CD14-positive monocyte (primary cell): ENCODE data around the gene ABHD4. TPM values are rescaled to one million over a fixed set of nuclear protein-coding genes. Genes with fewer than 3 reads are reported as not detected.
A peak's percentile ranks its signal among the peaks of the same experiment; 100 is the strongest.

Source experiments
- DNase-seq, 3 donors: peaks; one replicate each; pipeline ENCODE4 v3.0.0-alpha.2; 2011 to 2022
- H2AFZ ChIP-seq: 2 replicates; pipeline ENCODE4 v1.6.0; 2012; ENCODE audit warnings: mild to moderate bottlenecking, low read depth, low read length, inconsistent platforms; ENCODE audit not compliant: insufficient read depth, poor library complexity, severe bottlenecking
- H3K27ac ChIP-seq, 2 donors: 1 replicate in 1 of 2; 2 replicates in 1 of 2; pipeline ENCODE4 v1.5.1; 2012 to 2013; ENCODE audit warnings: low read length in 2 of 2, control low read depth in 1 of 2, inconsistent platforms in 1 of 2, low read depth in 1 of 2, mild to moderate bottlenecking in 1 of 2
- H3K27me3 ChIP-seq, 2 donors: one replicate each; pipeline versions ENCODE4 v1.6.0 to v1.6.1; 2011 to 2013; ENCODE audit warnings: low read length in 2 of 2; ENCODE audit not compliant: control insufficient read depth in 2 of 2, insufficient read depth in 2 of 2
- H3K36me3 ChIP-seq, 2 donors: replicated peaks in 1 of 2; 1 replicate in 1 of 2; 2 replicates in 1 of 2; pipeline versions ENCODE4 v1.5.1 to v1.6.1; 2012 to 2013; ENCODE audit warnings: low read length in 2 of 2, control low read depth in 1 of 2, inconsistent platforms in 1 of 2, mild to moderate bottlenecking in 1 of 2; ENCODE audit not compliant: insufficient read depth in 2 of 2, control insufficient read depth in 1 of 2
- H3K4me1 ChIP-seq, 2 donors: 1 replicate in 1 of 2; 2 replicates in 1 of 2; pipeline versions ENCODE4 v1.5.1 to v1.6.1; 2012 to 2013; ENCODE audit warnings: low read length in 2 of 2, control low read depth in 1 of 2, inconsistent platforms in 1 of 2, mild to moderate bottlenecking in 1 of 2, moderate library complexity in 1 of 2; ENCODE audit not compliant: insufficient read depth in 2 of 2, control insufficient read depth in 1 of 2
- H3K4me2 ChIP-seq: replicated peaks from 2 replicates; pipeline ENCODE3; 2012; ENCODE audit warnings: low read length, moderate library complexity, mild to moderate bottlenecking; ENCODE audit not compliant: poor library complexity, severe bottlenecking; ENCODE audit errors: extremely low read depth
- H3K4me3 ChIP-seq, 3 experiments: fragments of 200-600 bp in 1 of 3; sonication (generic) in 1 of 3; replicated peaks in 1 of 3; 1 replicate in 2 of 3; 2 replicates in 1 of 3; pipeline ENCODE4 v1.5.1; 2011 to 2013; ENCODE audit warnings: low read length in 3 of 3, mild to moderate bottlenecking in 3 of 3, control low read depth in 2 of 3, low read depth in 2 of 3, inconsistent platforms in 1 of 3, moderate library complexity in 1 of 3
- H3K79me2 ChIP-seq: 2 replicates; pipeline ENCODE4 v1.6.0; 2012; ENCODE audit warnings: mild to moderate bottlenecking, control low read depth, inconsistent platforms, low read length, moderate library complexity; ENCODE audit not compliant: insufficient read depth
- H3K9ac ChIP-seq: 2 replicates; pipeline ENCODE4 v1.6.0; 2017; ENCODE audit warnings: low read length, mild to moderate bottlenecking; ENCODE audit not compliant: insufficient read depth, poor library complexity, severe bottlenecking
- H3K9me3 ChIP-seq, 2 donors: replicated peaks in 1 of 2; 1 replicate in 1 of 2; 2 replicates in 1 of 2; pipeline versions ENCODE4 v1.5.1 to v1.6.1; 2012 to 2013; ENCODE audit warnings: low read length in 2 of 2, control low read depth in 1 of 2; ENCODE audit not compliant: control insufficient read depth in 1 of 2, insufficient read depth in 1 of 2
- H4K20me1 ChIP-seq: 2 replicates; pipeline ENCODE4 v1.6.0; 2012; ENCODE audit warnings: mild to moderate bottlenecking, low read length, control low read depth, moderate library complexity; ENCODE audit not compliant: insufficient read depth
- H3K27ac Mint-ChIP-seq, 7 donors: one replicate each; pipeline ENCODE4 v1.8.0; 2020; ENCODE audit warnings: mild to moderate bottlenecking in 7 of 7, mixed read lengths in 7 of 7, moderate library complexity in 6 of 7, inconsistent platforms in 2 of 7
- H3K27me3 Mint-ChIP-seq, 3 donors: one replicate each; pipeline ENCODE4 v1.8.0; 2021 to 2022; ENCODE audit warnings: low read depth in 3 of 3, mild to moderate bottlenecking in 3 of 3, mixed read lengths in 3 of 3, moderate library complexity in 3 of 3, inconsistent platforms in 1 of 3
- H3K36me3 Mint-ChIP-seq, 2 donors: one replicate each; pipeline ENCODE4 v1.8.0; 2020; ENCODE audit warnings: mixed read lengths in 2 of 2, inconsistent platforms in 1 of 2, mild to moderate bottlenecking in 1 of 2
- H3K4me1 Mint-ChIP-seq: one replicate; pipeline ENCODE4 v1.8.0; 2020; ENCODE audit warnings: mild to moderate bottlenecking, mixed read lengths
- H3K4me3 Mint-ChIP-seq, 2 donors: one replicate each; pipeline ENCODE4 v1.8.0; 2020; ENCODE audit warnings: mild to moderate bottlenecking in 2 of 2, mixed read lengths in 2 of 2, moderate library complexity in 1 of 2
- H3K9me3 Mint-ChIP-seq, 7 donors: one replicate each; pipeline ENCODE4 v1.8.0; 2020 to 2022; ENCODE audit warnings: mixed read lengths in 7 of 7, mild to moderate bottlenecking in 6 of 7, moderate library complexity in 6 of 7, inconsistent platforms in 2 of 7
- CTCF ChIP-seq: fragments of 200-600 bp; IDR thresholded peaks from one replicate; pipeline ENCODE4 v1.8.0; 2022; ENCODE audit warnings: antibody characterized with exemption, mild to moderate bottlenecking
- WGBS: methylation state at CpG from one replicate; pipeline ENCODE4 v1.1.5; 2013; ENCODE audit warnings: missing lambda C conversion rate; ENCODE audit not compliant: insufficient coverage; 5-methylcytosine and 5-hydroxymethylcytosine counted together
- intact Hi-C, 2 donors: fragments of 100-400 bp; cut with micrococcal nuclease; formaldehyde crosslinking; loops; one replicate each; pipeline versions ENCODE4 v1.15.0 to v1.15.1; 2023
- polyA minus RNA-seq: library from RNA; depleted of rRNA, polyadenylated mRNA; stranded (reverse); fragments of >200 nt; gene quantifications from 2 replicates; pipeline ENCODE4 v1.2.3, GENCODE V29; 2012
- polyA plus RNA-seq, 3 donors: library from polyadenylated mRNA; depleted of rRNA in 1 of 3; unstranded in 2 of 3; stranded (reverse) in 1 of 3; fragments of 300-500 nt in 2 of 3; fragments of >200 nt in 1 of 3; fragmentation: Illumina TruSeq in 2 of 3; gene quantifications; 1 replicate in 2 of 3; 2 replicates in 1 of 3; pipeline ENCODE4 v1.2.3, GENCODE V29; 2012 to 2021
- total RNA-seq, 12 experiments: library from RNA in 1 of 12; stranded (reverse) in 1 of 12; fragments of 120-200 nt in 1 of 12; gene quantifications; one replicate each; pipeline ENCODE4 v1.2.4 and lab custom pipeline; 2013 to 2026; ENCODE audit warnings: mixed read lengths in 6 of 12, inconsistent platforms in 1 of 12

Gene ABHD4
- 6.0 TPM for total RNA-seq (2013)
- 10 to 100 TPM in 2 of 3 donors, 1 to 10 TPM in 1; 9.4 to 13.4 (median 12.5) TPM for polyA plus RNA-seq
- 6.8 and 7.1 TPM in 2 replicates for polyA minus RNA-seq
- total RNA-seq (lab: John Stamatoyannopoulos, UW) = 3.0 to 15.6 (median 6.0) reads per million in 11 experiments

- intact Hi-C loops = loop anchor here in 1 of 2 donors (5.0 kb wide), 2 partner anchors 49 to 169 kb away; partner anchors contain the start of gene OXA1L
- TF ChIP-seq CTCF = peak; percentile 22
- H3K27ac ChIP-seq = peak within 1 kb of the TSS; percentile 11 to 81
- WGBS = 0% methylated on average over 34 of the region's 49 CpGs
- H3K36me3 Mint-ChIP-seq = peaks cover 20 to 22% of the 10 kb centered on the region in 2 donors
- H3K79me2 ChIP-seq = no peaks in the 10 kb centered on the region
- peak within 1 kb of the TSS; percentile 96 for H3K4me2 ChIP-seq
- peak within 1 kb of the TSS; percentile 97 for H2AFZ ChIP-seq
- H3K36me3 ChIP-seq = peaks cover 5 to 19% of the 10 kb centered on the region in 2 donors
- peak within 1 kb of the TSS; percentile 90 to 95 (median 94) for H3K4me3 ChIP-seq
- peaks cover 24% of the 10 kb centered on the region for H3K4me1 Mint-ChIP-seq
- no peaks in the 10 kb centered on the region for H3K9me3 ChIP-seq
- peaks cover 14 to 21% of the 10 kb centered on the region in 2 donors for H3K4me1 ChIP-seq
- H3K9me3 Mint-ChIP-seq = peaks cover 0 to 2% (median 0%) of the 10 kb centered on the region in 7 donors
- H4K20me1 ChIP-seq = no peaks in the 10 kb centered on the region
- H3K4me3 Mint-ChIP-seq = peak within 1 kb of the TSS; percentile 98
- H3K27me3 Mint-ChIP-seq = peaks cover 6 to 30% (median 23%) of the 10 kb centered on the region in 3 donors
- H3K27me3 ChIP-seq = peaks cover 2 to 6% of the 10 kb centered on the region in 2 donors
- DNase-seq = peak; percentile 42 to 54 (median 49)
- H3K27ac Mint-ChIP-seq = peak within 1 kb of the TSS; percentile 86 to 97 (median 92)
- peak within 1 kb of the TSS; percentile 79 for H3K9ac ChIP-seq
These were observed at the start of gene ABHD4 for GRCh38 chr14:22598099-22598895. ABHD4 (plus strand) TSS chr14:22598300; CDS start chr14:22598307, 7 bp downstream.

GRCh38 chr14:22549324-22549962 is 48.7 kb upstream of the ABHD4 start:
- WGBS = 91% methylated on average over 1 of the region's 6 CpGs
- no peaks in the 10 kb centered on the region for H3K36me3 ChIP-seq
- H3K4me3 ChIP-seq = no peak overlapping the region
- H4K20me1 ChIP-seq = no peaks in the 10 kb centered on the region
- no peak for TF ChIP-seq CTCF
- Mint-ChIP-seq H3K4me1 (peaks cover 26% of the 10 kb centered on the region), H3K9me3 (no peaks in the 10 kb centered on the region), H3K4me3 (no peak overlapping the region), H3K27me3 (no peaks in the 10 kb centered on the region), H3K27ac (peak overlapping the region in 1 of 7 donors; percentile 43), H3K36me3 (no peaks in the 10 kb centered on the region)
- no peaks in the 10 kb centered on the region for H3K79me2 ChIP-seq
- H2AFZ ChIP-seq = peak overlapping the region; percentile 50
- DNase-seq = no peak
- intact Hi-C loops = no loop called here
- peak overlapping the region; percentile 12 for H3K9ac ChIP-seq
- H3K27me3 ChIP-seq = no peaks in the 10 kb centered on the region
- no peaks in the 10 kb centered on the region for H3K9me3 ChIP-seq
- H3K4me1 ChIP-seq = peaks cover 20 to 21% of the 10 kb centered on the region in 2 donors
- no peak overlapping the region for H3K4me2 ChIP-seq
- no peak overlapping the region for H3K27ac ChIP-seq
